Measurements from ENCODE around the gene ARID4A. TPM values are rescaled to one million over a fixed set of nuclear protein-coding genes. Genes with fewer than 3 reads are reported as not detected.
A peak's percentile ranks its signal among the peaks of the same experiment; 100 is the strongest.

Gene ARID4A
- polyA plus RNA-seq (2011; rRNA removed) (9.3 and 15.1 TPM in 2 replicates), polyA plus RNA-seq (2017; fragmentation: RNase III; extraction: RNeasy Plus Mini Kit Qiagen cat#74134 plus additional on column Dnase treatment) (6.9 to 9.7 TPM (median 9.0 TPM) in 3 replicates), polyA minus RNA-seq (2011; rRNA and poly(A)+ RNA removed) (6.2 and 8.6 TPM in 2 replicates)
- 1.6 and 2.4 TPM in 2 replicates for polyA plus RNA-seq (2012; cell fraction: cytosol; rRNA removed)
- polyA plus RNA-seq (2012; cell fraction: nucleus; rRNA removed): 2.0 and 2.5 TPM in 2 replicates

- peak within 1 kb of the TSS; percentile 92 for H3K4me2 ChIP-seq
- no peak for FAIRE-seq
- under 1% methylated on average over 47 of the region's 79 CpGs for WGBS (ENCODE audit: missing lambda C conversion rate)
- TF ChIP-seq GATA3 (IDR thresholded peaks at IDR 0.05; ENCODE audit: borderline replicate concordance) (no peak), ZC3H11A (IDR thresholded peaks at IDR 0.05) (no peak), MAX (IDR thresholded peaks at IDR 0.05) (peak; percentile 3; the same call in 1 of the 2 replicates), POLR2A (IDR thresholded peaks at IDR 0.05; ENCODE audit: low read length) (peak; percentile 68), KDM5A (IDR thresholded peaks at IDR 0.05) (peak; percentile 58; the same call in 1 of the 2 replicates), PHF8 (IDR thresholded peaks at IDR 0.05; ENCODE audit: borderline replicate concordance, low read depth) (peak; percentile 44; the same call in 1 of the 2 replicates), CHD2 (IDR thresholded peaks at IDR 0.05; ENCODE audit: low read length, partially characterized antibody) (no peak), EHF (CRISPR knock-in tag; IDR thresholded peaks at IDR 0.05) (no peak), RAD21 (conservative IDR thresholded peaks at IDR 0.05 in 1 of 2, IDR thresholded peaks at IDR 0.05 in 1 of 2) (no peak)
- TF ChIP-seq, protein P1, sequence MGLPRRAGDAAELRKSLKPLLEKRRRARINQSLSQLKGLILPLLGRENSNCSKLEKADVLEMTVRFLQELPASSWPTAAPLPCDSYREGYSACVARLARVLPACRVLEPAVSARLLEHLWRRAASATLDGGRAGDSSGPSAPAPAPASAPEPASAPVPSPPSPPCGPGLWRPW (IDR thresholded peaks at IDR 0.05): no peak
- POLR2A ChIA-PET: interaction anchor here (0.6 to 2.9 kb wide), 19 partner anchors 10 to 129 kb away, joined by 3 to 27 read pairs (median 6); partner anchors contain the start of genes ACTR10, KIAA0586, PSMA3 and TIMM9
- H3K27ac ChIP-seq: peak within 1 kb of the TSS; percentile 91 to 94
- CTCF ChIA-PET: interaction anchor here (0.7 to 1.0 kb wide), 3 partner anchors 9 to 127 kb away, joined by 4 to 5 read pairs (median 5); partner anchors contain the start of gene TOMM20L
- H3K4me3 ChIP-seq: peak within 1 kb of the TSS; percentile 98
- peaks cover 23% of the 10 kb centered on the region for H3K4me1 ChIP-seq
- DNase-seq (ENCODE audit: low read depth in 1 of 2, low spot score in 1 of 2): peak in 1 of 2 experiments; percentile 22
- peak; percentile 57 to 62 for ATAC-seq
- H3K9me3 ChIP-seq: no peaks in the 10 kb centered on the region
These were observed at the start of gene ARID4A for GRCh38 chr14:58298477-58299400. Gene ARID4A (plus strand): TSS chr14:58298555. CDS start chr14:58299855, 1,300 bp downstream.

DNA sequence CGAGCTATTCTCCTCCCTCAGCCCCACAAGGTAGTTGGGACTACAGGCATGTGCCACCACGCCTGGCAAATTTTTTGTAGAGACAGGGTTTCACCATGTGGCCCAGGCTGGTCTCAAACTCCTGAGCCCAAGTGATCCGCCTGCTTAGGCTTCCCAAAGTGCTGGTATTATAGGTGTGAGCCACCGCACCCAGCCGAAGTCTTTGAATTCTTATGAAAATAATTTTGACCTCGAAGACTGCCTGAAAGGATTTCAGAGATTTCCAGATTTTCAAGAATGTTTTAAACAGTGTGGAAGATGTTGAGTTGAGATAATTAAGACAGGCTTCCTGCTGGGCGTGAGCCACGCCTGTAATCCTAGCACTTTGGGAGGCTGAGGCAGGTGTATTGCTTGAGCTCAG is 48.7 kb upstream of the ARID4A start:
- CTCF ChIA-PET: no interaction called here
- no peak for TF ChIP-seq NR3C1 (IDR thresholded peaks at IDR 0.05)
- no peak for TF ChIP-seq KDM5A (IDR thresholded peaks at IDR 0.05)
- TF ChIP-seq SREBF2 (IDR thresholded peaks at IDR 0.05): no peak
- TF ChIP-seq ZFP36 (IDR thresholded peaks at IDR 0.05; ENCODE audit: borderline replicate concordance, partially characterized antibody): no peak
- H3K4me3 ChIP-seq: no peak overlapping the region
- peaks cover 16% of the 10 kb centered on the region; the same call in 2 of the 3 replicates for H3K4me1 ChIP-seq
- no peak overlapping the region for H3K27ac ChIP-seq
- DNase-seq (ENCODE audit: low read depth in 1 of 2, low spot score in 1 of 2) (no peak), ATAC-seq (no peak), FAIRE-seq (no peak)
- POLR2A ChIA-PET: interaction anchor here (0.6 kb wide), 1 partner anchor 15 kb away, joined by 3 read pairs; no protein-coding TSS in a partner anchor
- H3K9me3 ChIP-seq: no peaks in the 10 kb centered on the region
- H3K4me2 ChIP-seq: no peak overlapping the region
- 93% methylated on average over 8 of the region's 8 CpGs for WGBS (ENCODE audit: missing lambda C conversion rate)

DNA sequence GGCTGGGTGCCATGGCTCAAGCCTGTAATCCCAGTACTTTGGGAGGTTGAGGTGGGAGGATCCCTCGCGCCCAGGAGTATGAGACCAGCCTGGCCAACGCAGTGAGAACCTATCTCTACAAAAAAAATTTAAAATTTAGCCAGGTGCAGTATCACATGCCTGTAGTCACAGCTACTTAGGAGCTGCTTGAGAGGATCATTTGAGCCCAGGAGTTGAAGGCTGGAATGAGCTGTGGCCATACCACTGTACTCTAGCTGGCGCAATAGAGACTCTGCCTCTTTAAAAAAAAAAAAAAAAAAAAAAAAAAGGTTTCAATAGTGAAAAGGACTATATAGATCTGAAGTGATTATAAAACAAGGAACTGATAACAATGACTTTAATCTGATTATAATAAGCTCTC is 40.2 kb upstream of the ARID4A start:
- FAIRE-seq: no peak
- TF ChIP-seq, protein P2, sequence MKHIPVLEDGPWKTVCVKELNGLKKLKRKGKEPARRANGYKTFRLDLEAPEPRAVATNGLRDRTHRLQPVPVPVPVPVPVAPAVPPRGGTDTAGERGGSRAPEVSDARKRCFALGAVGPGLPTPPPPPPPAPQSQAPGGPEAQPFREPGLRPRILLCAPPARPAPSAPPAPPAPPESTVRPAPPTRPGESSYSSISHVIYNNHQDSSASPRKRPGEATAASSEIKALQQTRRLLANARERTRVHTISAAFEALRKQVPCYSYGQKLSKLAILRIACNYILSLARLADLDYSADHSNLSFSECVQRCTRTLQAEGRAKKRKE (CRISPR knock-in tag; IDR thresholded peaks at IDR 0.05; ENCODE audit: low read depth): no peak
- TF ChIP-seq CTCF (IDR thresholded peaks at IDR 0.05) (no peak), RARB (CRISPR knock-in tag; IDR thresholded peaks at IDR 0.05) (no peak), CEBPB (IDR thresholded peaks at IDR 0.05) (no peak), HOXA7 (CRISPR knock-in tag; IDR thresholded peaks at IDR 0.05) (no peak), MAX (IDR thresholded peaks at IDR 0.05) (no peak), JUNB (IDR thresholded peaks at IDR 0.05) (no peak), ZFP36 (IDR thresholded peaks at IDR 0.05; ENCODE audit: borderline replicate concordance, partially characterized antibody) (no peak), NR3C1 (IDR thresholded peaks at IDR 0.05) (no peak), SREBF2 (IDR thresholded peaks at IDR 0.05) (no peak)
- TF ChIP-seq, protein P3, sequence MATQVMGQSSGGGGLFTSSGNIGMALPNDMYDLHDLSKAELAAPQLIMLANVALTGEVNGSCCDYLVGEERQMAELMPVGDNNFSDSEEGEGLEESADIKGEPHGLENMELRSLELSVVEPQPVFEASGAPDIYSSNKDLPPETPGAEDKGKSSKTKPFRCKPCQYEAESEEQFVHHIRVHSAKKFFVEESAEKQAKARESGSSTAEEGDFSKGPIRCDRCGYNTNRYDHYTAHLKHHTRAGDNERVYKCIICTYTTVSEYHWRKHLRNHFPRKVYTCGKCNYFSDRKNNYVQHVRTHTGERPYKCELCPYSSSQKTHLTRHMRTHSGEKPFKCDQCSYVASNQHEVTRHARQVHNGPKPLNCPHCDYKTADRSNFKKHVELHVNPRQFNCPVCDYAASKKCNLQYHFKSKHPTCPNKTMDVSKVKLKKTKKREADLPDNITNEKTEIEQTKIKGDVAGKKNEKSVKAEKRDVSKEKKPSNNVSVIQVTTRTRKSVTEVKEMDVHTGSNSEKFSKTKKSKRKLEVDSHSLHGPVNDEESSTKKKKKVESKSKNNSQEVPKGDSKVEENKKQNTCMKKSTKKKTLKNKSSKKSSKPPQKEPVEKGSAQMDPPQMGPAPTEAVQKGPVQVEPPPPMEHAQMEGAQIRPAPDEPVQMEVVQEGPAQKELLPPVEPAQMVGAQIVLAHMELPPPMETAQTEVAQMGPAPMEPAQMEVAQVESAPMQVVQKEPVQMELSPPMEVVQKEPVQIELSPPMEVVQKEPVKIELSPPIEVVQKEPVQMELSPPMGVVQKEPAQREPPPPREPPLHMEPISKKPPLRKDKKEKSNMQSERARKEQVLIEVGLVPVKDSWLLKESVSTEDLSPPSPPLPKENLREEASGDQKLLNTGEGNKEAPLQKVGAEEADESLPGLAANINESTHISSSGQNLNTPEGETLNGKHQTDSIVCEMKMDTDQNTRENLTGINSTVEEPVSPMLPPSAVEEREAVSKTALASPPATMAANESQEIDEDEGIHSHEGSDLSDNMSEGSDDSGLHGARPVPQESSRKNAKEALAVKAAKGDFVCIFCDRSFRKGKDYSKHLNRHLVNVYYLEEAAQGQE (IDR thresholded peaks at IDR 0.05): no peak

More for the DNA sequence above, 40.2 kb upstream of the ARID4A start:
- no peak overlapping the region for H3K27ac ChIP-seq
- no peak overlapping the region for H3K4me3 ChIP-seq
- H3K4me1 ChIP-seq: no peaks in the 10 kb centered on the region
- WGBS (ENCODE audit: missing lambda C conversion rate): 98% methylated on average over 4 of the region's 4 CpGs
- DNase-seq (ENCODE audit: low read depth in 1 of 2, low spot score in 1 of 2) (no peak), ATAC-seq (peak; percentile 69 to 75; a peak in 4 of 6 replicates)
- no peaks in the 10 kb centered on the region for H3K9me3 ChIP-seq
- H3K4me2 ChIP-seq: no peak overlapping the region
- ChIA-PET CTCF (interaction anchor here (1.7 kb wide), 1 partner anchor 18 kb away, joined by 3 read pairs; no protein-coding TSS in a partner anchor), POLR2A (interaction anchor here (1.7 to 2.1 kb wide), 2 partner anchors 14 to 40 kb away, joined by 4 to 12 read pairs; partner anchors contain the start of genes ARID4A and PSMA3)
